Breast epithelium (tissue), 3 donors: Measurements from ENCODE around the gene STX8.

ENCODE experiments used
- CTCF ChIP-seq, 3 donors: fragments of 450-650 bp; IDR thresholded peaks; one replicate each; pipeline ENCODE4 v1.5.1; 2016 to 2017; ENCODE audit warnings: antibody characterized with exemption in 3 of 3, mild to moderate bottlenecking in 3 of 3, moderate library complexity in 3 of 3
- POLR2A ChIP-seq: fragments of 450-650 bp; IDR thresholded peaks from one replicate; pipeline ENCODE4 v1.6.1; 2016; ENCODE audit warnings: antibody characterized with exemption, mild to moderate bottlenecking, moderate library complexity
- POLR2AphosphoS5 ChIP-seq, 3 donors: sonication (generic); formaldehyde crosslinking; IDR thresholded peaks; one replicate each; pipeline ENCODE4 v1.6.1; 2017; ENCODE audit warnings: antibody characterized with exemption in 3 of 3

GRCh38 chr17:9472094-9472493, 103.5 kb downstream of the STX8 start:
- no peak for TF ChIP-seq CTCF (IDR thresholded peaks at IDR 0.05)
- TF ChIP-seq POLR2A = no peak
- no peak for TF ChIP-seq POLR2AphosphoS5 (IDR thresholded peaks at IDR 0.05)
